Progenitor cell of endocrine pancreas (in vitro differentiated cells): ENCODE data around the gene SLC22A2. TPM values are rescaled to one million over a fixed set of nuclear protein-coding genes. Genes with fewer than 3 reads are reported as not detected.

Source experiments
- DNase-seq: peaks from one replicate; pipeline ENCODE4 v3.0.0; 2021; ENCODE audit warnings: low spot score; ENCODE audit not compliant: unreplicated experiment
- H3K27ac Mint-ChIP-seq: 2 replicates; pipeline ENCODE4 v1.8.0; 2021; ENCODE audit warnings: mild to moderate bottlenecking, moderate library complexity, mixed read lengths
- H3K27me3 Mint-ChIP-seq: 2 replicates; pipeline ENCODE4 v1.8.0; 2021; ENCODE audit warnings: mixed read lengths
- H3K36me3 Mint-ChIP-seq: 2 replicates; pipeline ENCODE4 v1.8.0; 2022; ENCODE audit warnings: mixed read lengths; ENCODE audit not compliant: insufficient read depth
- H3K4me1 Mint-ChIP-seq: 2 replicates; pipeline ENCODE4 v1.8.0; 2021; ENCODE audit warnings: low read depth, mixed read lengths
- H3K4me3 Mint-ChIP-seq: 2 replicates; pipeline ENCODE4 v1.8.0; 2021; ENCODE audit warnings: low read depth, mild to moderate bottlenecking, moderate library complexity, mixed read lengths
- H3K9me3 Mint-ChIP-seq: 2 replicates; pipeline ENCODE4 v1.8.0; 2021; ENCODE audit warnings: low read depth, mixed read lengths
- total RNA-seq: library from RNA; stranded (reverse); gene quantifications from 2 replicates; pipeline ENCODE4 v1.2.1, GENCODE V29; 2021
- TF ChIP-seq, protein P1 (sequence below): fragments of 200-600 bp; sonication (generic); IDR thresholded peaks from one replicate; pipeline ENCODE4 v1.5.0; 2021; ENCODE audit warnings: antibody characterized with exemption, mild to moderate bottlenecking; ENCODE audit not compliant: unreplicated experiment

SLC22A2 gene
- total RNA-seq, 1 donor from 2014 or later: not detected

DNA sequence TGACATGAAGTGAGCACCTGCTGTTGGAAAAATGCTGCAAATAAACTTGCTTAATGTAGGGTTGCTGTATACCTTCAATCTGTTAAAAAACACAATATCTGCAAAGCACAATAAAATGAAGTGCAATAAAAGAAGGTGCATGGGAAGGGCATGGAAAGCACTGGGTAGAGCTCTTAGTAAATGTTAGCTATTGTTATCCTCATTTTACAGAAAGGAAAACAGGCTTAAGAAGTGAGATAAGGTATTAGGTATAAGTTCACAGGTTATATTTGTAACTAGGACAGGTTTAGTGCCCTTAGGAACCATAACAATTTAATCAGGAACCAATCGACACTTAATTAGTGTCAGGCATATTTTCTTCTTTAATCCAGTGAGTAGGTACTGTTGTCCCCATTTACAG is 36.7 kb downstream of the SLC22A2 start:
- H3K27me3 Mint-ChIP-seq: no peaks in the 10 kb centered on the region
- peaks cover 5% of the 10 kb centered on the region for H3K4me1 Mint-ChIP-seq
- TF ChIP-seq, protein P1, sequence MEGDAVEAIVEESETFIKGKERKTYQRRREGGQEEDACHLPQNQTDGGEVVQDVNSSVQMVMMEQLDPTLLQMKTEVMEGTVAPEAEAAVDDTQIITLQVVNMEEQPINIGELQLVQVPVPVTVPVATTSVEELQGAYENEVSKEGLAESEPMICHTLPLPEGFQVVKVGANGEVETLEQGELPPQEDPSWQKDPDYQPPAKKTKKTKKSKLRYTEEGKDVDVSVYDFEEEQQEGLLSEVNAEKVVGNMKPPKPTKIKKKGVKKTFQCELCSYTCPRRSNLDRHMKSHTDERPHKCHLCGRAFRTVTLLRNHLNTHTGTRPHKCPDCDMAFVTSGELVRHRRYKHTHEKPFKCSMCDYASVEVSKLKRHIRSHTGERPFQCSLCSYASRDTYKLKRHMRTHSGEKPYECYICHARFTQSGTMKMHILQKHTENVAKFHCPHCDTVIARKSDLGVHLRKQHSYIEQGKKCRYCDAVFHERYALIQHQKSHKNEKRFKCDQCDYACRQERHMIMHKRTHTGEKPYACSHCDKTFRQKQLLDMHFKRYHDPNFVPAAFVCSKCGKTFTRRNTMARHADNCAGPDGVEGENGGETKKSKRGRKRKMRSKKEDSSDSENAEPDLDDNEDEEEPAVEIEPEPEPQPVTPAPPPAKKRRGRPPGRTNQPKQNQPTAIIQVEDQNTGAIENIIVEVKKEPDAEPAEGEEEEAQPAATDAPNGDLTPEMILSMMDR: no peak
- H3K9me3 Mint-ChIP-seq: no peaks in the 10 kb centered on the region
- no peak overlapping the region for H3K4me3 Mint-ChIP-seq
- H3K36me3 Mint-ChIP-seq: no peaks in the 10 kb centered on the region
- DNase-seq: no peak
- no peak overlapping the region for H3K27ac Mint-ChIP-seq

DNA sequence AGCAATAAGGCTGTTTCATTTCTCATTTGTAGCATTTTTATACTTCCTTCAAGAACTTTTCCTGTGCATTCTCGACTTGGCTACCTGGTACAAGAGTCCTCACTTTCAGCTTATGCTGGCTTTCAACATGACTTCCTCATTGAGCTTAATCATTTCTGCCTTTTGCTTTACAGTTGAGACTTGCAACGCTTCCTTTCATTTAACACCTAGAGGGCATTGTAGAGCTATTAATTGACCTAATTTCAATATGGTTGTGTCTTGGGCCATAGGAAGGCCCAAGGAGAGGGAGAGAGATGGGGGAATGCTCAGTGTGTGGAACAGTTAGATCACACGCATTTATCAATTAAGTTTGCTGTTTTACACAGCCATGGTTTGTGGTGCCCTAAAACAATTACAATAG is 37.2 kb downstream of the SLC22A2 start:
- Mint-ChIP-seq H3K9me3 (no peaks in the 10 kb centered on the region), H3K36me3 (no peaks in the 10 kb centered on the region), H3K4me3 (no peak overlapping the region), H3K4me1 (peaks cover 5% of the 10 kb centered on the region), H3K27me3 (no peaks in the 10 kb centered on the region), H3K27ac (no peak overlapping the region)
- TF ChIP-seq, protein P1: no peak
- DNase-seq: no peak

DNA sequence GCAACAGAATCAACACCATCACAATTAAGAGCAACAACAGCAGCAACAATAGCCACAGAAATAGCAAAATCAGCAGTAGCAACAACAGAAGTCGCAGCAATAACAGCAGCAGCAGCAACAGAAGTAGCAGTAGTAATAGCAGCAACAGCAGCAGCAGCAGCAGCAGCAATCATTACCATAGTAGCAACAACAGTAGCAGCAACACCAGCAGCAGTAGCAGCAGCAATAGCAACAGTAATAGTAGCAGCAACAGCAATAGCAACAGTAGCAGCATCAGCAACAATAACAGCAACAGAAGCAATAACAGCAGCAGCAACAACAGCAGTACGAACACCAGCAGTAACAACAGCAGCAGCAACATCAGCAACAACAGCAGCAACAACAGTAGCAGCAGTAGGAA is 39.8 kb downstream of the SLC22A2 start:
- no peak for DNase-seq
- H3K4me3 Mint-ChIP-seq: no peak overlapping the region
- no peak overlapping the region for H3K27ac Mint-ChIP-seq
- TF ChIP-seq, protein P1: no peak
- no peaks in the 10 kb centered on the region for H3K27me3 Mint-ChIP-seq
- H3K36me3 Mint-ChIP-seq: no peaks in the 10 kb centered on the region
- peaks cover 4% of the 10 kb centered on the region for H3K9me3 Mint-ChIP-seq
- H3K4me1 Mint-ChIP-seq: peaks cover 5% of the 10 kb centered on the region

DNA sequence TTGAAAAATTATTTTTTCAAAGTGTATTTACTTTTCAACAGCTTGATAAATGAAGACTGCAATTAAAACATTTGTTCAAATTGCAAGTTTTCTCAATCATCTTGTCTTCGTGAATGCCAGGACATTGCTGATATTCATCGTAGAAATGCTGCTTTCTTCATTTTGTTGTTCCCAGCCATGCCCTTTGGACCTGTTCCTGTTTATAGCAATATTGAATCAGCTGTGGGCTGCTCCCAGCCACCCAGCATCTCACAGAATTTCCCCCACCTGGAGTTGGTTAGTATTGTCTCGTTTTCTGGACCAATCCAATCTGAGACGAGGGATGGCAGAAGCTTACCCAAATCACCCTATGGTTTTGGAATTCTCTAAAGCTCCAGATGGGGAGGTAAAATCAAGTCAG is 40.8 kb downstream of the SLC22A2 start:
- DNase-seq: no peak
- TF ChIP-seq, protein P1: no peak
- no peak overlapping the region for H3K4me3 Mint-ChIP-seq
- peaks cover 5% of the 10 kb centered on the region for H3K4me1 Mint-ChIP-seq
- no peaks in the 10 kb centered on the region for H3K27me3 Mint-ChIP-seq
- no peaks in the 10 kb centered on the region for H3K36me3 Mint-ChIP-seq
- no peak overlapping the region for H3K27ac Mint-ChIP-seq
- peaks cover 9% of the 10 kb centered on the region for H3K9me3 Mint-ChIP-seq

DNA sequence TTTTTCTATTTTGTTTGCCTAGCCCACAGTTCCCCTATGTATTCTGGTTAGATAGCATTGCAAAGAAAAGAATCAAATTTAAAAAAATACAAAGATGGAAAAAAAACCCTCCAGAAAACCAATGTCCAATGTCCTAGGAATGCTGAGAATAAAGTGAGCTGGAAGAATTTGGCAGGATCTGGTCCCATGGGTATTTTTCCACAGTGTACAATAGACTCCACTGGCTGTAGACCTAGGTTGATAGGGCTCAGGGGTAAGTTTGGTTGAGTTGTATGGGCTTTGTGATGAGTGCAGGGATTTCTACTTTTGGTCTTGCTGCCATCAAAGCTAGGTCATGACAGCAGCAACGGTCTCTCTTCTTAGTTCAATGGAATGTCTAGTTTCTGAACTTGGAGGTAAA is 41.5 kb downstream of the SLC22A2 start:
- Mint-ChIP-seq H3K27ac (no peak overlapping the region), H3K9me3 (peaks cover 15% of the 10 kb centered on the region), H3K27me3 (no peaks in the 10 kb centered on the region), H3K4me1 (peaks cover 5% of the 10 kb centered on the region), H3K4me3 (no peak overlapping the region), H3K36me3 (no peaks in the 10 kb centered on the region)
- no peak for DNase-seq
- TF ChIP-seq, protein P1: no peak

DNA sequence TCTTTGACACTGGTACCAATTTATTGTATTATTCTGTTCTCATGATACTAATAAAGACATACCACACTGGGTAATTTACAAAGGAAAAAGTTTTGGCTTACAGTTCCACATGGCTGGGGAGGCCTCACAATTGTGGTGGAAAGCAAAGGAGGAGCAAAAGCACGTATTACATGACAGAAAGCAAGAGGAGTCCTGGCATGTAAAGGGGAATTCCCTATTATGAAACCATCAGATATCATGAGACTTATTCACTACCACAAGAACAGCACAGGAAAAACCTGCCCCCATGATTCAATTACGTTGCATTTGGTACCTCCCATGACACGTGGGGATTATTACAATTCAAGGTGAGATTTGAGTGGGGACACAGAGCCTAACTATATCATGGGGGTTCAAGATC is 43.4 kb downstream of the SLC22A2 start:
- TF ChIP-seq, protein P1: no peak
- Mint-ChIP-seq H3K9me3 (peaks cover 26% of the 10 kb centered on the region), H3K4me1 (peaks cover 8% of the 10 kb centered on the region), H3K27me3 (no peaks in the 10 kb centered on the region), H3K27ac (no peak overlapping the region), H3K4me3 (no peak overlapping the region), H3K36me3 (peaks cover 2% of the 10 kb centered on the region)
- DNase-seq: no peak
